GM19468 (cell line): ENCODE results near the gene TMTC3.
"Not testable (repeated sequence)": the region's sequence is repeated elsewhere in the genome, so short reads cannot be mapped to it uniquely, and the experiment has no call there.

Experiments used
- ATAC-seq: cut with Tn5 transposase; IDR thresholded peaks from one replicate; pipeline ENCODE4 v1.9.1; 2021; ENCODE audit warnings: mild to moderate bottlenecking, moderate library complexity, moderate number of reproducible peaks; ENCODE audit not compliant: unreplicated experiment; ENCODE audit errors: extremely low read depth

TMTC3 gene

GRCh38 chr12:88141774-88142609 lies at the start of gene TMTC3, which contains the start of gene CEP290:
Gene TMTC3, plus strand, starts transcription at chr12:88142307. Its CDS starts 6,009 bp downstream, at chr12:88148316.
Gene CEP290, minus strand, starts transcription at chr12:88142088. Its CDS starts 781 bp downstream, at chr12:88141307.
- peak; percentile 94 for ATAC-seq

- no peak for ATAC-seq
Observed at GRCh38 chr12:88092771-88093170, 49.3 kb upstream of the TMTC3 start.

GRCh38 chr12:88093573-88093972 lies 48.5 kb upstream of the TMTC3 start:
- no peak for ATAC-seq

DNA sequence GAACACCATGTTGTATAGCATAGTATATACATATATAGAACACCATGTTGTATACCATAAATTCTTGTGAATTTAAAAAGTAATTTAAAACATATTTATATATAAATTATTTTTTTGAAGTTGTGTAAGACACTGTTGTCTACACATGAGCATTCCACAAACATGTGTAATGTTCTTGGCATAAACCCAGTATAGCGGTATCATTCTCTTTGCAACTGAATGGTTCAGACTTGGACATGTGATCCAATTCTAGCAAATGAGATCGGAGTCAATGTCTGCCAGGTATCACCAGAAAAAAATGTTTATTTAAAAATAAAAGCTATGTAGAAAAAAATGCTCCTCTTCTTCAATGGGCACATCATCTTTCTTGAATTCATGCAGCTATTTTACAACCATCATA lies 34.1 kb upstream of the TMTC3 start:
- ATAC-seq = no peak

DNA sequence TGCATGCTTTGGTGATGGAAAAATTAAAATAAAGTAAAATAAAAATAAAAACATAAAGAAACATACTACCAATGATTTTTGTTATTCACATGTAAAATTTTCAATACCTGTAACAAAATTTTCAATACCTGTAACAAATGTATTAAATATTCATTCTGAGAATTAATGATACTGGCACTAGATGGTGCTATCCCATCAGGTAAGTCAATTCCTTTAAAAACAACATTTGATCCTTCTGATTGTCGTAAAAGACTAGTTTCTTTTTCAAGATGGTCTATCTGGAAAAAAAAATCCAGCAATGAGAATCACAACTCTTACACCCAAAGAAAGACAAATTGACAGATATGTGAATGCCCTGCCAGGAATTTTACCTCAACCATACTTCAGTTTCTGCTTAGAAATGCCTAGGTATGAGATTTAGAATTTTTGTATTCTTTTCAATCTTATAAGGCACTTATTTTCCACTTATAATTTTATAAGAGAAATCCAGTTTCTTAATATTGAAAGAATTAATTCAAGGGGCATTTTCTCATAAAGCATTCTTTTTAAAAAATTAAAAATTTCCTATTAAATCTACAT lies 30.9 kb upstream of the TMTC3 start:
- ATAC-seq = no peak

GRCh38 chr12:88113871-88114270 lies 28.2 kb upstream of the TMTC3 start:
- ATAC-seq = no peak

DNA sequence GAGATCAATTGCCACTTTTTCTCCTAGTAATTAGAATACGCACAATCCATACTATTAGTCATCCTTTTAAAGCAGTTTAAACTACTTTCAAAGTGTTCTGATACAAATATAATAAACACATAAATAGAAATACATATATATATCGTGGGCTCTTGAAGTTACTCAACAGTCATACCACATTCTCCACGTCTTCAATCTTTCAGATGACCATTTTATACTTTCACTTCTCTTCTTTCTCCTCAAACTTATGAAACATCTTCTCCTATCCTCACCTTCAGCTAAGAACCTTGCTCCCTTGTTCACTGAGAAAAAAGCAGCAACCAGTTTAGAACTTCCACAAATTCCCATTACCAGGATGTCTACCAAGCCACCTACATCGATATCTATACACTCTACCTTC lies 19.4 kb upstream of the TMTC3 start:
- no peak for ATAC-seq

DNA sequence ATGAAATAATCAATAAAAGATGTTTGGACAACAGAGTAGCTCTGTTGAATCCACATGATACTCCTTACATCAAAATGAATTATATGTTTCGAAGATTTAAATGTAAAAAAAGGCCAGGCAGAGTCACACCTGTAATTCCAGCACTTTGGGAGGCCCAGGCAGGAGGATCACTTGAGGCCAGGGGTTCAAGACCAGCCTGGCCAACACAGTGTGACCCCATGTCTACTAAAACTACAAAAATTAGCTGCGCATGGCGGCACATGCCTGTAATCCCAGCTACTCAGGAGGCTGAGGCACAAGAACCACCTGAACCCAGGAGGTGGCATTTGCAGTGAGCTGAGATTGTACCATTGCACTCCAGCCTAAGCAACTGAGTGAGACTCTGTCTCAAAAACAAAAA lies 15.0 kb upstream of the TMTC3 start:
- no peak for ATAC-seq

GRCh38 chr12:88127855-88128254 lies 14.3 kb upstream of the TMTC3 start:
- ATAC-seq = no peak

DNA sequence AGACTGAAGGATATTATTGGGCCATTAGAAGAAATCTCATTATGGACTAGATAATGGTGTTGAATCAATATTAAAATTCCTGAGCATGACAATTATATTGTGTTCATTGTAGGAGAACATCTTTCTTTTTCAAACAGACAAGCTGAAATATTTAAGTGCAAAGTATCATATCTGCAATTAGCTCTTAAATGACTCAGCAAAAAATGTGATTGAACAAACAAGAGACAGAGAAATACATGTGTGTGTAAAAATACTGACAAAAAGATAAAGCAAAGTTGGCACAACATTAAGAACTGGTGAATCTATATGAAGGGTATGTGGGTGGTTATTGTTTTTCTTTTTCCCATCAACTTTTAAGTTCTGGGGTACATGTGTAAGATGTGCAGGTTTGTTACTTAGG lies 9.7 kb upstream of the TMTC3 start:
- ATAC-seq = no peak

DNA sequence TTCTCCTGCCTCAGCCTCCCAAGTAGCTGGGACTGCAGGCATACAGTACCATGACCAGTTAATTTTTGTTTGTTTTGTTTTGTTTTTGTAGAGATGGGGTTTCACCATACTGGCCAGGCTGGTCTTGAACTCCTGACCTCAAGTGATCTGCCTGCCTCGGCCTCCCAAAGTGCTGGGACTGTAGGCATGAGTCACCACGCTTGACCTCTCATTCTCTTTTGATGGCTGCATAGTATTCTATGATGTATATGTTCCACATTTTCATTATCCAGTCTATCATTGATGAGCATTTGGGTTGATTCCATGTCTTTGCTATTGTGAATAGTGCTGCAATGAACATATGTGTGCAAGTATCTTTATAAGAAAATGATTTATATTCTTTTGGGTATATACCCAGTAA lies 8.9 kb upstream of the TMTC3 start:
- ATAC-seq = not testable (repeated sequence)

- ATAC-seq = not testable (repeated sequence)
Observed at GRCh38 chr12:88139711-88140110, 2.4 kb upstream of the TMTC3 start.

GRCh38 chr12:88141425-88141773 lies 708 bp upstream of the TMTC3 start:
- ATAC-seq = no peak

DNA sequence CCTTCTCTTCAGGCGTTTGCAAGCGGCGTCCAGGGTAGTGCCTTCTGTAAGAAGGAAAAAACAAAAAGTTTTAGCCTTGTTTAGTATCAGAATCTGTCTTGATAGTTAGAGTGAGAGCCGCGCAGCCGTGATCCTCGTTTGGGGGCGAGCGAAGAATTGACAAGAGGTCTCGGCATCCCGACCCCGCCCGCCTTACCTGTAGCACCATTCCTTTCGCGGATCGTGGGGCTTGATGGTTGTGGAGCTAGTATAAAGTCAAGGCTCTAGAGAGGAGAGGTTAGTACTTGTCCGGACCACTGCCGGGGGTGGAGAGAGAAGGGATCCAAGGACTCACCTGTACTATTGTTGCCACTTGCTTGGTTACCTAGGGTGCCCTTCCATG lies 494 bp downstream of the TMTC3 start:
- no peak for ATAC-seq

DNA sequence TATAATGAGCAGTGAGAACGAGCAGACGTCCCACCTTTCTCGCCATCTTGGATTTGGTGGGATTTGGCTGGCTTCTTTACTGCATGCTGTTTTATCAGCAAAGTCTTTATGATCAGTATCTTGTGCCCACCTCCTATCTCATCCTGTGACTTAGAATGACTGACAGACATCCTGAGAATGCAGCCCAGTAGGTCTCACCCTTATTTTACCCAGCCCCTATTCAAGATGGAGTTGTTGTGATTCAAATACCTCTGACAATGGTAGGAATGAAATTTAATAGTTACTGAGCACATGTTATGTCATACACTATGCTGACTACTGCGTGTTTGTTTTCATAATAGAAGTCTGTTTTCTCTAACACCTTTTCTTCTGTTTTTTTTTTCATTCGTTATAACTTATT lies 1.9 kb downstream of the TMTC3 start:
- ATAC-seq = no peak

GRCh38 chr12:88144546-88145468 lies 2.7 kb downstream of the TMTC3 start:
- ATAC-seq = no peak

DNA sequence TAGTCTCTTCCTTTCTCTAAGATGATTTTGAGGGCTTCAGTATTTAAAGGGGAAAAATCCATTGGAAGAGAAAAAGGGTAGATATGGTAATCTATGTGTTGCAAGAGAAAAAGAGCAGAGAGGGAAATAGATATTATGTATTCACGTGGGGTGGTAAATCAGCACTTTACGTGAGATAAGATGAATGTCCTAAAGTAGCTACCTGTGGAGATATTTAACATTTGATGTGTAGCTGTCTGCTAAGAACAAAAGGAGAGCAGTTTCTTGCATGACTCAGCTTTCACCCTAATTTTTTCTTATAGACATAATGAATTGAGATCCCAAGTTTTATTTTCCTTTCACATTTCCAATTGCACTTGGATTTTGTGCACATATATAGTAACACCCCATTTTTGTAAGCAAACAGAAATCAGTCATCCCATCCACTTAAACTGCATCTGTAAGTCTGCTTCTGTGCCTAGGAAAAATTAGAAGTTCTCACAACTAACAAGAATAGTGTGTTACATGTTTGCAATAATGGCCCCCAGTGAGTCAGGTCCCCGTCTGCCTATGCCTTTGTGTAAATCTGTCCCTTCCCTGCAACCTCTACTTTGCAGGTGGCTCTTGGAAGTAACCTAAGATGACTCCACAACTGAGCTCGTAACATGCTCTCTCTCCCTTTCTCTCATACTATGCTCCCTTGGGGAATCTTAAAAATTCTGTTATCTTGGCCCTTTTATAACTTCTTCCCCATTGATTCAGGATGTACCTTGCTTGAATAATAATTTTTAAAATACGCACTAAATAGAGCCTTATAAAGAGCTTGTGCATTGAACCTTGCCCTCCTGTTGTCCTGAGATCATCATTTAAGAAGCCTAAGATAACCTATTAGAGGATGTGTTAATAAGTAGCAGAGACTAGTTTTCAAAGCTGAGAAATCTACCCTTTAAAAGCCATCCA lies 3.7 kb downstream of the TMTC3 start:
- no peak for ATAC-seq

DNA sequence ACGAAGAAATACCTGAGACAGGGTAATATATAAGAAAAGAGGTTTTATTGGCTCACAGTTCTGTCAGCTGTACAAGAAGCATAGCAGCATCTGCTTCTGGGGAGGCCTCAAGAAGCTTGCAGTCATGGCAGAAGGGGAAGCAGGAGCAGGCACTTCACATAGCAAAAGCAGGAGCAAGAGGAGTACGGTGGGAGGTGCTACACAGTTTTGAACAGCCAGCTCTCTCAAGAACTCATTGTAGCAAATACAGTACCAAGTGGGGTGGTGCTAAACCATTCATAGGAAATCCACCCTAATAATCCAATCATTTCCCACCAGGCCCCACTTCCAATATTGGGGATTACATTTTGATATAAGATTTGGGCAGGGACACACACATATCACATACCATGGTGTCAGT lies 8.0 kb downstream of the TMTC3 start:
- ATAC-seq = no peak

DNA sequence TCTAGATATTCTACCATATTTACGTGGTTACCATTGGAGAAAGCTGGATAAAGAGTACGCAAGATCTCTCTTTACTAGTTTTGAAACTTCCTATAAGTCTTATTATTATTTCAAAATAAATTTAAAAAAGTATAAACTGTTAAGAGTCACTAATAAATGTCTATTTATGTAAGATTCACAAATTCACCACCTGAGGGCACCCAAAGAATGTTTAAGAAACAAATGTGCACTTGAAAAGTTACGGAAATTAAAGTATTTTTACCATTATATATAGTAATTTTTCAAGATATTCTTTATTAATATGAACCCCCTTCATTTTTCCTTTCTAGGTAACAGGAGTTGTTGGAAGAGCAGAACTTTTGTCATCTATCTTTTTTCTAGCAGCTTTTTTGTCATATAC lies 11.9 kb downstream of the TMTC3 start:
- ATAC-seq = no peak
